IMR-90 (cell line): ENCODE results near the gene CAMKMT.

Experiments used
- CEBPB ChIP-seq: IDR thresholded peaks from 2 replicates; pipeline ENCODE4 v1.6.1; 2012; ENCODE audit warnings: low read depth, low read length, improper control_type of control experiment
- CHD1 ChIP-seq: IDR thresholded peaks from 2 replicates; pipeline ENCODE4 v1.6.1; 2012; ENCODE audit warnings: low read depth, low read length, improper control_type of control experiment
- FOS ChIP-seq: fragments of 150-350 bp; IDR thresholded peaks from 2 replicates; pipeline ENCODE4 v1.6.1; 2016; ENCODE audit warnings: low read depth, low read length
- MAFK ChIP-seq: IDR thresholded peaks from 2 replicates; pipeline ENCODE4 v1.6.1; 2012; ENCODE audit warnings: low read depth, low read length, improper control_type of control experiment
- MAZ ChIP-seq: IDR thresholded peaks from 2 replicates; pipeline ENCODE4 v1.6.1; 2012; ENCODE audit warnings: low read depth, mild to moderate bottlenecking, low read length, improper control_type of control experiment, moderate library complexity, borderline replicate concordance
- POLR2A ChIP-seq: IDR thresholded peaks from 2 replicates; pipeline ENCODE4 v1.6.1; 2012; ENCODE audit warnings: mild to moderate bottlenecking, low read depth, low read length
- RAD21 ChIP-seq: IDR thresholded peaks from 2 replicates; pipeline ENCODE4 v1.6.1; 2012; ENCODE audit warnings: low read length, improper control_type of control experiment
- RCOR1 ChIP-seq: IDR thresholded peaks from 2 replicates; pipeline ENCODE4 v1.6.1; 2012; ENCODE audit warnings: mild to moderate bottlenecking, low read length, improper control_type of control experiment; ENCODE audit not compliant: insufficient replicate concordance
- RFX5 ChIP-seq: IDR thresholded peaks from 2 replicates; pipeline ENCODE4 v1.8.0; 2012; ENCODE audit warnings: low read depth, mild to moderate bottlenecking, low read length, moderate library complexity
- SMC3 ChIP-seq: fragments of 150-350 bp; IDR thresholded peaks from 2 replicates; pipeline ENCODE4 v1.6.1; 2016; ENCODE audit warnings: low read depth, mild to moderate bottlenecking, antibody characterized with exemption, low read length, moderate library complexity
- TF ChIP-seq, protein P1 (sequence below): conservative IDR thresholded peaks from 2 replicates; pipeline ENCODE4 v1.5.1; 2012; ENCODE audit warnings: mild to moderate bottlenecking, low read depth, low read length, improper control_type of control experiment
- TF ChIP-seq, protein P2 (sequence below): fragments of 150-350 bp; IDR thresholded peaks from 2 replicates; pipeline ENCODE4 v1.6.1; 2016; ENCODE audit warnings: low read depth, mild to moderate bottlenecking, low read length, moderate library complexity, borderline replicate concordance
- TF ChIP-seq, protein P3 (sequence below): fragments of 150-350 bp; IDR thresholded peaks from 2 replicates; pipeline ENCODE4 v1.6.1; 2017; ENCODE audit warnings: mild to moderate bottlenecking, antibody characterized with exemption, low read length, low read depth

DNA sequence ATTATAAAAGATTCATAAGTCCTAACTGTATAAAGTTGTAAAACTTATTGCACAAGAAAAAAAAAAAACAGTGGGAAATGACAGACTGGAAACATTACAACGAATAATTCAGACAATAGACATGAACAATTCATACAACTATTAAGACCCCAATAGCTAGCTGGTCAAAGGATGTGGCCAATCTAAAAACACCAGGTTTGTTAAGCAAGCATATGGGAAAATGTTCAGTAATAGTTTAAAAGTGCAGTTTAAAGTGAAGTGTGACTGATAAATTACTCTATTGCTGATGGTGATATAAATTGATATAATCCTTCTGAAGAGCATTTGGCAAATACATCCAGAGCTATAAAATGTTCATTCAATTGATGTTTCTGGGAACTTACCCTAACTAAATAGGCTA, 289.0 kb downstream of the CAMKMT start:
- TF ChIP-seq, protein P1, sequence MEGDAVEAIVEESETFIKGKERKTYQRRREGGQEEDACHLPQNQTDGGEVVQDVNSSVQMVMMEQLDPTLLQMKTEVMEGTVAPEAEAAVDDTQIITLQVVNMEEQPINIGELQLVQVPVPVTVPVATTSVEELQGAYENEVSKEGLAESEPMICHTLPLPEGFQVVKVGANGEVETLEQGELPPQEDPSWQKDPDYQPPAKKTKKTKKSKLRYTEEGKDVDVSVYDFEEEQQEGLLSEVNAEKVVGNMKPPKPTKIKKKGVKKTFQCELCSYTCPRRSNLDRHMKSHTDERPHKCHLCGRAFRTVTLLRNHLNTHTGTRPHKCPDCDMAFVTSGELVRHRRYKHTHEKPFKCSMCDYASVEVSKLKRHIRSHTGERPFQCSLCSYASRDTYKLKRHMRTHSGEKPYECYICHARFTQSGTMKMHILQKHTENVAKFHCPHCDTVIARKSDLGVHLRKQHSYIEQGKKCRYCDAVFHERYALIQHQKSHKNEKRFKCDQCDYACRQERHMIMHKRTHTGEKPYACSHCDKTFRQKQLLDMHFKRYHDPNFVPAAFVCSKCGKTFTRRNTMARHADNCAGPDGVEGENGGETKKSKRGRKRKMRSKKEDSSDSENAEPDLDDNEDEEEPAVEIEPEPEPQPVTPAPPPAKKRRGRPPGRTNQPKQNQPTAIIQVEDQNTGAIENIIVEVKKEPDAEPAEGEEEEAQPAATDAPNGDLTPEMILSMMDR, result no peak
- TF ChIP-seq, protein P2, sequence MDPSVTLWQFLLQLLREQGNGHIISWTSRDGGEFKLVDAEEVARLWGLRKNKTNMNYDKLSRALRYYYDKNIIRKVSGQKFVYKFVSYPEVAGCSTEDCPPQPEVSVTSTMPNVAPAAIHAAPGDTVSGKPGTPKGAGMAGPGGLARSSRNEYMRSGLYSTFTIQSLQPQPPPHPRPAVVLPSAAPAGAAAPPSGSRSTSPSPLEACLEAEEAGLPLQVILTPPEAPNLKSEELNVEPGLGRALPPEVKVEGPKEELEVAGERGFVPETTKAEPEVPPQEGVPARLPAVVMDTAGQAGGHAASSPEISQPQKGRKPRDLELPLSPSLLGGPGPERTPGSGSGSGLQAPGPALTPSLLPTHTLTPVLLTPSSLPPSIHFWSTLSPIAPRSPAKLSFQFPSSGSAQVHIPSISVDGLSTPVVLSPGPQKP, result no peak
- TF ChIP-seq, protein P3, sequence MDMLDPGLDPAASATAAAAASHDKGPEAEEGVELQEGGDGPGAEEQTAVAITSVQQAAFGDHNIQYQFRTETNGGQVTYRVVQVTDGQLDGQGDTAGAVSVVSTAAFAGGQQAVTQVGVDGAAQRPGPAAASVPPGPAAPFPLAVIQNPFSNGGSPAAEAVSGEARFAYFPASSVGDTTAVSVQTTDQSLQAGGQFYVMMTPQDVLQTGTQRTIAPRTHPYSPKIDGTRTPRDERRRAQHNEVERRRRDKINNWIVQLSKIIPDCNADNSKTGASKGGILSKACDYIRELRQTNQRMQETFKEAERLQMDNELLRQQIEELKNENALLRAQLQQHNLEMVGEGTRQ, result no peak
- TF ChIP-seq POLR2A (no peak), SMC3 (no peak), FOS (no peak), CEBPB (no peak), MAZ (no peak), RFX5 (no peak), RAD21 (no peak), MAFK (no peak), RCOR1 (no peak), CHD1 (no peak)
